ENCODE data around the gene SRP54. TPM values are rescaled to one million over a fixed set of nuclear protein-coding genes. Genes with fewer than 3 reads are reported as not detected.
"Not testable (repeated sequence)": the region's sequence is repeated elsewhere in the genome, so short reads cannot be mapped to it uniquely, and the experiment has no call there.

SRP54 gene
- 10 to 100 TPM; 74.4 to 75.3 TPM for total RNA-seq

DNA sequence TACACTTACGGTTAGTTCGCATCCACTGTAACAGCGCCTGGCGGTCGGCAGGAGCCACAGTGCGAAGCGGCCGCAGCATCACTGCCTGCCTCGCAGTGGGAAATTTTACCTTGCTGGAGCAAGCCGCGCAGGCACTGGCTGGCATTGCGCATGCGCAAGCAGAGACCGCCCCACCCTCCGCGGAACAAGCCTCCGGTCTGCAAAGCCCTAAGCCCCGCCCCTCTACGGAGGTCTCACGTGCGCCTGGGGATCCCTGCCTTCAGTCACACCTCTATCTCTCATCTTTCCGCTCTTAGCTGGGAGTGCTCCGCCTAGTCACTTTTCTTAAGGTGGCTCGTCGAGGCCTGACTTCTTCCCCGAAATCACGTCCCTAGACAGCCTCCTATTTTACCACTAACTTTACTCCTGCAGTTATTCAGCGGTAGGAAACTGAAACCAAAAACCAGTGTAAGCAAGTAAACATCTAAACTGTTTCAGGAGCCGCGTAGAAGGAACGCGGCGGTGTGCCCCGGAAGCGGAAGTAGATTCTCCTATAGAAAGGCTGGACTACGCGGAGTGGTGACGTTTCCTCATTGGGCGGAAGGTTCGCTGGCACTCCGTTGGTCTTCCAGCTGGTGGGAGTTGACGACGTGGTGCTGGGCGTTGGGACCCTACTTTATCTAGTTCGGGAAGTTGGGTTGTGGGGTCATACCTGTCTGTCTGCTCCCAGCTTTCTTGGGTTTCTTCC lies at the start of gene SRP54:
TSS of gene SRP54 (plus strand) at position 572 of the 727 bp plus-strand sequence. CDS start 13,718 bp downstream, outside the sequence.
- peaks cover 41% of the 10 kb centered on the region for H3K4me1 Mint-ChIP-seq
- DNase-seq: peak; percentile 100
- H3K9me3 Mint-ChIP-seq: no peaks in the 10 kb centered on the region
- no peak within 1 kb of the TSS for H3K27ac Mint-ChIP-seq
- peaks cover 15% of the 10 kb centered on the region for H3K36me3 Mint-ChIP-seq
- no peak within 1 kb of the TSS for H3K4me3 Mint-ChIP-seq
- H3K27me3 Mint-ChIP-seq: no peaks in the 10 kb centered on the region

DNA sequence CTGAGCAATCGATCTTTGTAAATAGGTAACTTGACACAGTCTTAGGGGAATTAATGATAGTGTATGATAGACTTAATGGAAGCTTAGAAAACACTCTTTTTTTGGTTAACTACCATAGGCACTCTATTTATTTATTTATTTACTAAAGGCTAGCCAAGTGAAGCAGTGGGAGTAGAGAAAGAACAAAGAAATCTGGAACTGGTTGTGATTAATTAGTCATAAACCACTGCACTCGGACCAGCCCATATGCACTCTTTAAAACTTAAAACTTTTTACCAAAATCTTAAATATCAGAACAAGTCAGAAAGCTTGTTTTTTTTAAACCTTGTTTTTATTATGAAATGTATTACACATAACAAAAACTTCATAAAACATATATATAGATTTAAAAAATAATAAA lies 49.5 kb upstream of the SRP54 start:
- Mint-ChIP-seq H3K9me3 (no peaks in the 10 kb centered on the region), H3K27me3 (no peaks in the 10 kb centered on the region), H3K4me1 (peaks cover 47% of the 10 kb centered on the region), H3K36me3 (peaks cover 17% of the 10 kb centered on the region), H3K4me3 (no peak overlapping the region), H3K27ac (peak overlapping the region; percentile 83)
- no peak for DNase-seq

DNA sequence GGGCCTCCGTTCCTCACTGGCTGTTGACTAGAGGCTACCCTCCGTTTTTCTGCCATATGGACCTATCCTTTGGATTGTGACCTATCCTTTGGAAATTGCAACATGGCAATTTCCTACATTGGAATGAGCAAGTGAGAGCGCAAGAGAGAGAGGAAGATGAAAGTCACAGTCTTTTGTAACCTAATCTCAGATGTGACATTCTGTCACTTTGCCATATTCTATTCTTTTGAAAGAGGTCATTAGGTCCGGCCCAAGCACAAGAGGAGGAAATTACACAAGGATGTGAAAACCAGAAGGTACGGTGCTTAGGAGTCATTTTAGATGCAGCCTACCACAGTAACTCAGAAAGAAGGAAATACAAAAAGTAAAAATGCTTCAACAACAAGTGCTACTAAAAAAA lies 47.3 kb upstream of the SRP54 start:
- Mint-ChIP-seq H3K27ac (peak overlapping the region; percentile 80), H3K36me3 (peaks cover 14% of the 10 kb centered on the region), H3K27me3 (no peaks in the 10 kb centered on the region), H3K4me1 (peaks cover 32% of the 10 kb centered on the region), H3K9me3 (no peaks in the 10 kb centered on the region), H3K4me3 (no peak overlapping the region)
- DNase-seq: no peak

DNA sequence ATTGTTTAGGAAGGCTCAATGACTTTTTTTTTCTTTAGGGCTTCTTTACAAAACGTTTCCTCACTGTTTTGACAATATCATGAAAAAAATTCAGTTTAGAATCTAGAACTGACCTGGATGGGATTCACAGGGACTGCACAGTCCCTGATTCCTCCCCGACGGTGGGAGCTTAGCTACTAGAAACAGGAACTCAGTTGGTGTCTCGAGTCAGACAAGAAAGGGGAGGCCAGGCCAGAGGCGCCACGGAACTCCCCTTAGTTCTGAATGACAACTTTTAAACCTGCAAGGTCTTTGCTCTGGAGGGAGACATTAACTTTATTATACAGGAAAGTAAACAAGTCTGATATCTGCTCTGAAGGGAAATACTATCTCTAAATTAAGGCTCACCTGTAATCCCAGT lies 45.4 kb upstream of the SRP54 start:
- no peaks in the 10 kb centered on the region for H3K27me3 Mint-ChIP-seq
- DNase-seq: no peak
- peak overlapping the region; percentile 67 for H3K27ac Mint-ChIP-seq
- peaks cover 21% of the 10 kb centered on the region for H3K4me1 Mint-ChIP-seq
- peaks cover 18% of the 10 kb centered on the region for H3K36me3 Mint-ChIP-seq
- no peak overlapping the region for H3K4me3 Mint-ChIP-seq
- no peaks in the 10 kb centered on the region for H3K9me3 Mint-ChIP-seq

DNA sequence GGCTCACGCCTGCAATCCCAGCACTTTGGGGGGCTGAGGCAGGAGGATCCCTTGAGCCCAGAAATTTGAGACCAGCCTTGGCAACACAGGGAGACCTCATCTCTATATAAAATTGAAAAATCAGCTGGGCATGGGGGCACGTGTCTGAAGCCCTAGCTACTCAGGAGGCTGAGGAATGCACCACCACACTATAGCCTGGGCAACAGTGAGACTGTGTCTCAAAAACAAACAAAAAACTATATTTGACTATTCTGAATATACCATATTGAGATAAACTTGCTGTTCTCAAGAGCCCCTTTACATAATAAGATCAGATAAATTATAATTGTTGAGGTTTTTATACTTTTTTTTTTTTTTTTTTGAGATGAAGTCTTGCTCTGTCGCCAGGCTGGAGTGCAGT lies 44.9 kb upstream of the SRP54 start:
- Mint-ChIP-seq H3K4me3 (no peak overlapping the region), H3K9me3 (no peaks in the 10 kb centered on the region), H3K4me1 (peaks cover 21% of the 10 kb centered on the region), H3K36me3 (peaks cover 23% of the 10 kb centered on the region), H3K27ac (no peak overlapping the region), H3K27me3 (no peaks in the 10 kb centered on the region)
- no peak for DNase-seq

DNA sequence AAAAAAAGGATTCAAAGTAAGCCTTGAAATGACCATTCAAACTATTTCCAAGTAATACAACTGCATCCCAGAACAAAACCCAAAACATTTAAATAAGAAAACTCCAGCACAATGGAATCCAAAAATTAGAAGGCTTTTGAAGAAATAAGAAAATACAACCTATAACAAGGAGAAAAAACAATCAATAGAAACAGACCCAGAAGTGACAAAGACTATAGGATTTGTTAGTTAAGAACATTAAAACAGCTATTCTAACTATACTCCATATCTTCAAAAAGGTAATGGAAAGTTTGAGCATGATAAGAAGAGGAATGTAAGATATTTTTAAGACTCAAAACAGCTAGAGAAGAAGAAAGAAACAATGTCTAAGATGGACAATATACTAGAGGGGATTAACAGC lies 39.3 kb upstream of the SRP54 start:
- DNase-seq: no peak
- no peak overlapping the region for H3K27ac Mint-ChIP-seq
- H3K27me3 Mint-ChIP-seq: no peaks in the 10 kb centered on the region
- H3K4me3 Mint-ChIP-seq: no peak overlapping the region
- H3K36me3 Mint-ChIP-seq: peaks cover 37% of the 10 kb centered on the region
- no peaks in the 10 kb centered on the region for H3K4me1 Mint-ChIP-seq
- peaks cover 13% of the 10 kb centered on the region for H3K9me3 Mint-ChIP-seq

DNA sequence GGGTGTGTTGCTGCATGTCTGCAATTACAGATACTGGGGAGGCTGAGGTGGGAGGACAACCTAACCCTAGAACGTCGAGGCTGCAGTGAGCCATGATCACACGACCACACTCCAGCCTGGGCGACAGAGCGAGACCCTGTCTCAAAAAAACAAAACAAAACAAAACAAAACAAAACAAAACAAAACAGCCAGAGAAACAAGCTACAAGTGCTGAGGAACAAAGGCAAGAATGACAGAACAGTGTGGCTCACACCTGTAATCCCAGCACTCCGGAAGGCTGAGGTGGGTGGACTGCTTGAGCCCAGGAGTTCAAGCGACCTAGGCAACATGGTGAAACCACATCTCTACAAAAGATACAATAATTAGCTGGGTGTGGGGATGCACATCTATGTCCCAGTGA lies 38.0 kb upstream of the SRP54 start:
- no peak for DNase-seq
- Mint-ChIP-seq H3K27ac (no peak overlapping the region), H3K4me1 (no peaks in the 10 kb centered on the region), H3K36me3 (peaks cover 40% of the 10 kb centered on the region), H3K9me3 (peaks cover 13% of the 10 kb centered on the region), H3K4me3 (no peak overlapping the region), H3K27me3 (no peaks in the 10 kb centered on the region)

DNA sequence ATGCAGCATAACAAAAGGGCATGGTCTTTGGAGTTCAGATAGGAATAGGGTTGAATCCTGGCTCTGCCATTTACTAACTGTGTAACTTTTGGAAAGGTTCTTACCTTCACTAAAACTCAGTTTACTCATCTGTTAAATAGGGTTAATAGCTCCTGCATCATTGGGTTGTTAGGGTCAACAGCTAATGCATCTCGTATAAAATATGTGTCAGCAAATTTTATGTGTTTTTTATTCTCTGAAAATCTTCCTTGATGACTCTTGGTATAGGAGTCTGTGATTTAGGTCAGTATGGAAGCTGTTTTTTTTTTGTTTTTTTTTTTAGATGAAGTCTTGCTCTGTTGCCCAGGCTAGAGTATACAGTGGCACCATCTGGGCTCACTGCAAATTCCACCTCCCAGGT lies 36.1 kb upstream of the SRP54 start:
- no peak for DNase-seq
- H3K4me1 Mint-ChIP-seq: no peaks in the 10 kb centered on the region
- no peak overlapping the region for H3K4me3 Mint-ChIP-seq
- H3K27me3 Mint-ChIP-seq: no peaks in the 10 kb centered on the region
- H3K27ac Mint-ChIP-seq: no peak overlapping the region
- peaks cover 38% of the 10 kb centered on the region for H3K36me3 Mint-ChIP-seq
- H3K9me3 Mint-ChIP-seq: peaks cover 13% of the 10 kb centered on the region

DNA sequence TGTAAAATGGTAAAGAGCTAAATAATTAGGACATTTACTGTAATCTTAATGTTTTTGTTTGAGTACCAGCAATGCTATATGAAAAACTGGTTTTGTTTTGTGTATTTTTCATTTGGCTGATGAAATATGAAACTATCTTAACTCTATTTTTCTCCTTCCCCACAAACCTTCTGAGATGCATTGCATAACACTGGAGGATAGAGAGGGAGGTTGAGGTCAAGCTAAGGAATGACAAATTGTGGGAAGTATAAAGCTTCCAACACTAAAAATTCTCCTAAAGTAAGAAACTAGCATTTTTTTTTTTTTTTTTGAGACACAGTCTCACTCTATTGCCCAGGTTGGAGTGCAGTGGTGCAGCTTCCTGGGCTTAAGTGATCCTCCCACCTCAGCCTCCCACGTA lies 31.5 kb upstream of the SRP54 start:
- H3K27ac Mint-ChIP-seq: no peak overlapping the region
- H3K36me3 Mint-ChIP-seq: peaks cover 8% of the 10 kb centered on the region
- no peak overlapping the region for H3K4me3 Mint-ChIP-seq
- no peaks in the 10 kb centered on the region for H3K27me3 Mint-ChIP-seq
- no peak for DNase-seq
- no peaks in the 10 kb centered on the region for H3K9me3 Mint-ChIP-seq
- H3K4me1 Mint-ChIP-seq: no peaks in the 10 kb centered on the region

DNA sequence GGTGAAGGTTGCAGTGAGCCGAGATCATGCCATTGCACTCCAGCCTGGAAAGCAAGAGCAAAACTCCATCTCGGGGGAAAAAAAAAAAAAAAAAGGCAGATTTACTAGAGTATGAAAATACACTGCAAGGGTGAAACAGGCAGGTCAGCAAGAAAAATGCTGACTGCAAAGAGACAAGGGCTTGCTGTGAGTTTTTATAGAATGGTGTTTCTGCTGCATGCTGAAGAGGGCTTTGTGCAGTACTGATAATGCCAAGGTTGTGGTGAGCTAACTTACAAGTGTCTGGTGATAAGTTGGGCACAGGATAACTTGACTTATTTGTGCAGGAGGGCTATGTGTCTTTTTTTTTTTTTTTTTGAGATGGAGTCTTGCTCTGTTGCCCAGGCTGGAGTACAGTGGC lies 25.9 kb upstream of the SRP54 start:
- Mint-ChIP-seq H3K4me3 (no peak overlapping the region), H3K36me3 (peaks cover 12% of the 10 kb centered on the region), H3K4me1 (peaks cover 3% of the 10 kb centered on the region), H3K27me3 (no peaks in the 10 kb centered on the region), H3K27ac (no peak overlapping the region), H3K9me3 (no peaks in the 10 kb centered on the region)
- no peak for DNase-seq

DNA sequence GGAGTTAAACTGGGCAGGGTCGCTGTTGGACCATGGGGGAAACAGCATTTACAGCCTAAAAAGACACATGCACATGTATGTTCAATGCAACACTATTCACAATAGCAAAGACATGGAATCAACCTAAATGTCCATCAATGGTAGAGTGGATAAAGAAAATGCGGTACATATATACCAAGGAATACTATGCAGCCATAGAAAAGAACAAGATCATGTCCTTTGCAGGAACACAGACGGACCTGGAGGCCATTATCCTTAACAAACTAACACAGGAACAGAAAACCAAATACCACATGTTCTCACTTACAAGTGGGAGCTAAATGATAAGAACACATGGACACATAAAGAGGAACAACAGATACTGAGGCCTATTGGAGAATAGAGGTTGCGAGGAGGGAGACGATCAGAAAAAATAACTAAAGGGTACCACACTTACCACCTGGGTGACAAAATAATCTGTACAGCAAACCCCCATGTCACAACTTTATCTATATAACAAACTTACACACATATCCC lies 25.0 kb upstream of the SRP54 start:
- Mint-ChIP-seq H3K9me3 (no peaks in the 10 kb centered on the region), H3K27me3 (no peaks in the 10 kb centered on the region), H3K27ac (no peak overlapping the region), H3K36me3 (peaks cover 10% of the 10 kb centered on the region), H3K4me3 (no peak overlapping the region), H3K4me1 (peaks cover 3% of the 10 kb centered on the region)
- no peak for DNase-seq

DNA sequence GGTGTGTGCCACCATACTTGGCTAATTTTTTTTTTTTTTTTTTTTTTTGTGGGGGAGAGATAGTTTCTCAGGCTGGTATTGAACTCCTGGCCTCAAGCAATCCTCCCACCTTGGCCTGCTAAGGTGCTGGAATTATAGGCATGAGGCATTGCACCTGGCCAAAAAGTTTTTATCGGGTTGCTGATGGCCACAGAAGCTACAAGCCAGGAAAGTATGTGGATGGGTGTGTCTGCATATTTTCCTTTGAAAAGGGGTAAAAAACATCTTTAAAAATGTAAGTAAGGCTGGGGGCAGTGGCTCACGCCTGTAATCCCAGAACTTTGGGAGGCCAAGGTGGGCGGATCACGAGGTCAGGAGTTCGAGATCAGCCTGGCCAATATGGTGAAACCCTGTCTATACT lies 20.7 kb upstream of the SRP54 start:
- H3K27ac Mint-ChIP-seq, DNase-seq, H3K9me3 Mint-ChIP-seq, H3K4me3 Mint-ChIP-seq, H3K27me3 Mint-ChIP-seq: not testable (repeated sequence)
- H3K4me1 Mint-ChIP-seq: peaks cover 13% of the 10 kb centered on the region
- H3K36me3 Mint-ChIP-seq: peaks cover 17% of the 10 kb centered on the region

DNA sequence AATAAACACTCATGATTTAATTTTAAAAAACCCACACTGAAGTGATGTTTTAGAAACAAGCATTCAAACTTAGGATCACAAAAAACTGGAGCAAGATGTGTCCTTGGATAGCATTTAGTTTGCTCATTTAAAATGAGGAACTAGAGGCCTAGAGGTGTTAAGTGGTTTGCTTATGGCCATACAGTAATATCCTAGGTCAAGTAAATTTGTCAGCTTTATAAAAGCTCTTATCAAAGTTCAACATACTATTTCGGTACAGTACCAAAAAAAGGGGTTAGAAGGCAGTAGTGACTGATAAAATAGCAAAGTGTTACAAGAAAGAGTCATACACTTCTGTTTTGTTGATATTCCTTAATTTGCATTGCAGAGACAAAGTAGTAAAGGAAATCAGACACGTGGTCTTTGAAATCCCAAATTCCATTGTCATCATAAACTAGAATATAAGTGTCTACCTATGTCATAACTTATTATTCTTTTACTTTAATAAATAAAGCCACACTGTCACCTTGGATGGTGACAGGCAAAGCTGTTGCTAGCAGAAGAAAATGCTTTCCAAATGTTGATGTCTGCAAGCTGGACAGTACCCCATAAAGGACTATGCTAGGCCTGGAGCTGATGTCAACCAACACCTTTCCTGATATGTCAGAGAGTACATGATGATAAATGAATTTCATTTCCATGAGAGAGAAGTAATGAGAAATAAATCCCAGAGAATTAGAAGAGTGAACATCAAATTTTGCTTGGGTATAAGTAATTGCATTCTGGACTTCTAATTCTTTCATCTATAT lies 17.6 kb upstream of the SRP54 start:
- no peak overlapping the region for H3K27ac Mint-ChIP-seq
- no peaks in the 10 kb centered on the region for H3K27me3 Mint-ChIP-seq

DNA sequence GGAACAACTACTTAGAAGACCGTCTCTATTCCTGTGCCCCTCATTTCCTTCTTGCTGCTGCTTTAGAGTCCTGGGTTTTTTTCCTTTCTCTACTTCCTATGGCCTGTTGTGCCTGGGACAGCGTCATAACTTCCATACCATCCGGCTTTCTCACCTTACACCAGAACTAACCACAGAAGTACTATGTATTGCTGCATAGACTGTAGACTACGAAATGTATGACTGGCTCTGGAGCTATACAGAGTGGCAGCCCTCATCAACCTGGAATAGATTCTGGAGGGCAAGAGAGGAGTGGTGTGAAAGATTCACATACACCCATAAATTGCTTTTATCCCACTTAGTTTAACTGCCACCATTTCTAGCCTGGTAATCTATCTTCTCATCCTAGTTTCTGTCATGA lies 16.9 kb upstream of the SRP54 start:
- peaks cover 22% of the 10 kb centered on the region for H3K4me1 Mint-ChIP-seq
- peak overlapping the region; percentile 26 for H3K27ac Mint-ChIP-seq
- no peaks in the 10 kb centered on the region for H3K9me3 Mint-ChIP-seq
- no peak overlapping the region for H3K4me3 Mint-ChIP-seq
- peaks cover 14% of the 10 kb centered on the region for H3K36me3 Mint-ChIP-seq
- H3K27me3 Mint-ChIP-seq: no peaks in the 10 kb centered on the region
- no peak for DNase-seq

More for the DNA sequence above, 17.6 kb upstream of the SRP54 start:
- no peak for DNase-seq
- Mint-ChIP-seq H3K4me1 (peaks cover 24% of the 10 kb centered on the region), H3K36me3 (peaks cover 14% of the 10 kb centered on the region), H3K9me3 (no peaks in the 10 kb centered on the region), H3K4me3 (no peak overlapping the region)

DNA sequence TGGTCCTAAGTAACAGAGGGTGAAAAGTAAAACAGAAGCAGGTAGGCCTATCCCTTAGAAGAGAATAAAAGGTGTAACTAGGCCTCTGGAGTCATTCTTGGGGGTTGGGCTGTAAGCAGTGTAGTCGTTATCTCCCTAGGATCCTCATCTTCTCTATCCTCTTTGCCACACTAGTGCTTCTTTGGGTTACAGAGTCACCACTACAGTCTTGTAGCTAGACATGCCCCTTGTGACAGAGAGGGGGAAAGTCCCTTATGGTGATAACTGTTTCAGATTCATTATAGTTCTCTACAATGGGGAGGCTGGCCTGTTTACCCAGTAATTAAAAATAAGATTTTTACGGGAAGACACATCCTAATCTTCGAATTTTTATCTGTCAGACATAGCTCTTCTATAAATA lies 16.4 kb upstream of the SRP54 start:
- Mint-ChIP-seq H3K36me3 (peaks cover 16% of the 10 kb centered on the region), H3K27me3 (no peaks in the 10 kb centered on the region), H3K9me3 (no peaks in the 10 kb centered on the region), H3K4me1 (peaks cover 22% of the 10 kb centered on the region), H3K27ac (peak overlapping the region; percentile 26), H3K4me3 (no peak overlapping the region)
- DNase-seq: no peak
